Mesenchymal stem cell (in vitro differentiated cells and primary cell): ENCODE results near the gene UGT1A4.

Source experiments
- DNase-seq: peaks from one replicate; pipeline ENCODE4 v3.0.0-alpha.2; 2013
- H2AFZ ChIP-seq: one replicate; pipeline ENCODE4 v1.6.1; 2013; ENCODE audit warnings: low read depth, mild to moderate bottlenecking, control low read depth, inconsistent platforms, low read length, moderate library complexity
- H2AK5ac ChIP-seq: 2 replicates; pipeline ENCODE4 v1.6.1; 2013; ENCODE audit warnings: low read length, moderate library complexity, mild to moderate bottlenecking, inconsistent platforms; ENCODE audit not compliant: severe bottlenecking
- H2BK120ac ChIP-seq: one replicate; pipeline ENCODE4 v1.6.1; 2013; ENCODE audit warnings: low read depth, mild to moderate bottlenecking, inconsistent platforms, low read length, moderate library complexity
- H2BK12ac ChIP-seq, 2 experiments: one replicate each; pipeline ENCODE4 v1.6.1; 2013; ENCODE audit warnings: inconsistent platforms in 2 of 2, low read length in 2 of 2, mild to moderate bottlenecking in 2 of 2, moderate library complexity in 2 of 2, control low read depth in 1 of 2
- H2BK15ac ChIP-seq: one replicate; pipeline ENCODE4 v1.6.1; 2013; ENCODE audit warnings: mild to moderate bottlenecking, low read depth, inconsistent platforms; ENCODE audit not compliant: poor library complexity, severe bottlenecking
- H2BK5ac ChIP-seq: 2 replicates; pipeline ENCODE4 v1.6.1; 2013; ENCODE audit warnings: low read depth, mild to moderate bottlenecking, low read length, control low read depth, inconsistent platforms; ENCODE audit not compliant: poor library complexity, severe bottlenecking
- H3K14ac ChIP-seq, 2 experiments: one replicate each; pipeline ENCODE4 v1.6.1; 2013; ENCODE audit warnings: inconsistent platforms in 2 of 2, low read length in 2 of 2, control low read depth in 1 of 2, mild to moderate bottlenecking in 1 of 2, moderate library complexity in 1 of 2
- H3K18ac ChIP-seq, 2 experiments: one replicate each; pipeline ENCODE4 v1.6.1; 2013; ENCODE audit warnings: inconsistent platforms in 2 of 2, low read length in 2 of 2, control low read depth in 1 of 2, low read depth in 1 of 2, mild to moderate bottlenecking in 1 of 2
- H3K23ac ChIP-seq, 2 experiments: one replicate each; pipeline ENCODE4 v1.6.1; 2013; ENCODE audit warnings: inconsistent platforms in 2 of 2, low read length in 2 of 2, mild to moderate bottlenecking in 2 of 2, moderate library complexity in 2 of 2, control low read depth in 1 of 2
- H3K27ac ChIP-seq: 2 replicates; pipeline ENCODE4 v1.5.1; 2013; ENCODE audit warnings: mild to moderate bottlenecking, moderate library complexity, low read length, control low read depth, inconsistent platforms; ENCODE audit not compliant: poor library complexity, severe bottlenecking
- H3K27me3 ChIP-seq, 2 experiments: 2 replicates each; pipeline versions ENCODE4 v1.6.1 to v1.7.0; 2013; ENCODE audit warnings: low read length in 2 of 2, mild to moderate bottlenecking in 2 of 2, moderate library complexity in 2 of 2, control low read depth in 1 of 2, inconsistent platforms in 1 of 2; ENCODE audit not compliant: control insufficient read depth in 1 of 2, insufficient read depth in 1 of 2
- H3K36me3 ChIP-seq, 2 experiments: 2 replicates each; pipeline versions ENCODE4 v1.6.1 to v1.7.0; 2013; ENCODE audit warnings: low read length in 2 of 2, control low read depth in 1 of 2, inconsistent platforms in 1 of 2, low read depth in 1 of 2, mild to moderate bottlenecking in 1 of 2; ENCODE audit not compliant: insufficient read depth in 2 of 2, control insufficient read depth in 1 of 2
- H3K4ac ChIP-seq, 2 experiments: one replicate each; pipeline ENCODE4 v1.6.1; 2013; ENCODE audit warnings: inconsistent platforms in 2 of 2, low read length in 2 of 2, mild to moderate bottlenecking in 2 of 2, moderate library complexity in 2 of 2, control low read depth in 1 of 2, low read depth in 1 of 2
- H3K4me1 ChIP-seq: 2 replicates; pipeline ENCODE4 v1.6.1; 2013; ENCODE audit warnings: low read depth, low read length, control low read depth; ENCODE audit not compliant: control insufficient read depth, insufficient read depth
- H3K4me2 ChIP-seq: 2 replicates; pipeline ENCODE4 v1.6.1; 2013; ENCODE audit warnings: low read length, mild to moderate bottlenecking, inconsistent platforms; ENCODE audit not compliant: poor library complexity, severe bottlenecking
- H3K4me3 ChIP-seq, 2 experiments: 2 replicates each; pipeline versions ENCODE4 v1.5.1 to v1.7.0; 2013; ENCODE audit warnings: low read length in 2 of 2, mild to moderate bottlenecking in 2 of 2, control low read depth in 1 of 2, low read depth in 1 of 2; ENCODE audit not compliant: insufficient read depth in 1 of 2
- H3K79me1 ChIP-seq: replicated peaks from 2 replicates; pipeline ENCODE4 v1.6.1; 2013; ENCODE audit warnings: mild to moderate bottlenecking, control low read depth, low read length, inconsistent platforms; ENCODE audit not compliant: poor library complexity, severe bottlenecking
- H3K9ac ChIP-seq: 2 replicates; pipeline ENCODE4 v1.7.0; 2013; ENCODE audit warnings: mild to moderate bottlenecking, low read length, moderate library complexity
- H3K9me3 ChIP-seq: 2 replicates; pipeline ENCODE4 v1.7.0; 2013; ENCODE audit warnings: mild to moderate bottlenecking, low read length; ENCODE audit not compliant: control insufficient read depth
- H4K8ac ChIP-seq: one replicate; pipeline ENCODE4 v1.6.1; 2013; ENCODE audit warnings: inconsistent platforms, mild to moderate bottlenecking, low read length, moderate library complexity
- H4K91ac ChIP-seq: one replicate; pipeline ENCODE4 v1.6.1; 2013; ENCODE audit warnings: mild to moderate bottlenecking, low read length, inconsistent platforms
- WGBS: methylation state at CpG from one replicate; pipeline ENCODE4 v1.1.7; 2013; ENCODE audit warnings: mixed read lengths; 5-methylcytosine and 5-hydroxymethylcytosine counted together

Gene UGT1A4

DNA sequence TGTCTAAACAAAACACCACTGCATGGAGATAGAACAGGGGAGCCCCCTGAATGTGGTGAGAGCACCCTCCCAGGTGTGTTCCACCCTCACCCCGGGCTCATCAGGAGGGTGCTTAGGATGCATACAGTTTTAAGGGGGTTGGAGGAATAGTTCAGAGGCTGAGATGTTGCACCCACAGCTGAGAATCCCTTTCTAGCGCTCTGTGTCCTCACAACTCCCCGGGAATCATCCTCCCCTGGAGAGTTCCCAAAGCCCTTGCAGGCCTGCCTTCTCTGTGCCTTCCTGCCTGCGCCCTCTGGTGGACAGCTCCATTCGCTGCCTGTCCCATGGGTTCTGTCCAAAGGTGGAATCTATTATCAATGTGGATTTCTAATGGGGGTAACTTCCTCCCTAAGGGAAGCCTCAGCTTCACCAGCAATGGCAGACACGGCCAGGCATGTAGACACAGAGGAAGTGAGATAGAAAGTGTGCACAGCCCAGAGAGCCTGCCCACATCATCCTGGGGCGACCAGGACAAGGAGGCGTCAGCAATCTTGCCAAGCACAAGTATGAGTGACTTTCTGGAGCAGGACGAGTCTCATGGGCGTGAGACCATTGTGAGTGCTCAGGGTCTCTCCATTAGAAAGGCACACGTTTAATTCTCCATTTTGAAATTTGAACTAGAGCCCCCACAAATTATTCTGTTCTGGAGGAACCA, 7.1 kb upstream of the UGT1A4 start:
- peak overlapping the region; percentile 72 for H2AK5ac ChIP-seq
- no peak overlapping the region for H2BK15ac ChIP-seq
- H3K79me1 ChIP-seq, result no peaks in the 10 kb centered on the region
- H3K23ac ChIP-seq, result no peak overlapping the region
- no peak overlapping the region for H4K91ac ChIP-seq
- no peak overlapping the region for H3K4ac ChIP-seq
- H3K18ac ChIP-seq, result no peak overlapping the region
- H3K36me3 ChIP-seq, result no peaks in the 10 kb centered on the region
- no peak overlapping the region for H3K14ac ChIP-seq
- 49% methylated on average over 10 of the region's 11 CpGs for WGBS
- no peak overlapping the region for H3K9ac ChIP-seq
- H3K27me3 ChIP-seq, result peaks cover 0 to 22% of the 10 kb centered on the region in 2 experiments
- H3K27ac ChIP-seq, result no peak overlapping the region
- H2BK12ac ChIP-seq, result peak overlapping the region in 1 of 2 experiments; percentile 61
- no peak overlapping the region for H2AFZ ChIP-seq
- H3K4me3 ChIP-seq, result no peak overlapping the region
- H2BK120ac ChIP-seq, result no peak overlapping the region
- no peaks in the 10 kb centered on the region for H3K9me3 ChIP-seq
- DNase-seq, result peak; percentile 68
- H4K8ac ChIP-seq, result no peak overlapping the region
- H3K4me1 ChIP-seq, result peaks cover 9% of the 10 kb centered on the region
- H3K4me2 ChIP-seq, result no peak overlapping the region
- no peak overlapping the region for H2BK5ac ChIP-seq

- no peak within 1 kb of the TSS for H3K4ac ChIP-seq
- no peak within 1 kb of the TSS for H2BK120ac ChIP-seq
- DNase-seq, result no peak
- H3K4me2 ChIP-seq, result no peak within 1 kb of the TSS
- no peaks in the 10 kb centered on the region for H3K79me1 ChIP-seq
- H2AK5ac ChIP-seq, result no peak within 1 kb of the TSS
- H3K9me3 ChIP-seq, result no peaks in the 10 kb centered on the region
- H3K14ac ChIP-seq, result peak within 1 kb of the TSS in 1 of 2 experiments; percentile 13
- no peak within 1 kb of the TSS for H2BK5ac ChIP-seq
- no peak within 1 kb of the TSS for H4K8ac ChIP-seq
- H4K91ac ChIP-seq, result no peak within 1 kb of the TSS
- H2AFZ ChIP-seq, result no peak within 1 kb of the TSS
- H3K18ac ChIP-seq, result no peak within 1 kb of the TSS
- WGBS, result 80% methylated on average over 14 of the region's 14 CpGs
- H3K27ac ChIP-seq, result no peak within 1 kb of the TSS
- H3K9ac ChIP-seq, result no peak within 1 kb of the TSS
- H2BK12ac ChIP-seq, result no peak within 1 kb of the TSS
- H3K36me3 ChIP-seq, result no peaks in the 10 kb centered on the region
- H3K4me3 ChIP-seq, result no peak within 1 kb of the TSS
- H2BK15ac ChIP-seq, result no peak within 1 kb of the TSS
- H3K27me3 ChIP-seq, result peaks cover 8 to 32% of the 10 kb centered on the region in 2 experiments
- no peak within 1 kb of the TSS for H3K23ac ChIP-seq
- H3K4me1 ChIP-seq, result peaks cover 7% of the 10 kb centered on the region
Observed at GRCh38 chr2:233712611-233713261, 5.8 kb upstream of the UGT1A4 start, which contains the start of gene UGT1A5. Gene UGT1A5, plus strand, starts transcription at chr2:233712907. Its CDS starts 85 bp downstream, at chr2:233712992.

DNA sequence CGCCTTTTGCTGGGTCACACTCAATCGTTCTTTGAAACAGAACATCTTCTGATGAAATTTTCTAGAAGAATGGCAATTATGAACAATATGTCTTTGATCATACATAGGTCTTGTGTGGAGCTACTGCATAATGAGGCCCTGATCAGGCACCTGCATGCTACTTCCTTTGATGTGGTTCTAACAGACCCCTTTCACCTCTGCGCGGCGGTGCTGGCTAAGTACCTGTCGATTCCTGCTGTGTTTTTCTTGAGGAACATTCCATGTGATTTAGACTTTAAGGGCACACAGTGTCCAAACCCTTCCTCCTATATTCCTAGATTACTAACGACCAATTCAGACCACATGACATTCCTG, 5.3 kb upstream of the UGT1A4 start:
- H3K4me3 ChIP-seq, result no peak overlapping the region
- no peak overlapping the region for H2AK5ac ChIP-seq
- peaks cover 7% of the 10 kb centered on the region for H3K4me1 ChIP-seq
- no peak overlapping the region for H2BK120ac ChIP-seq
- H2AFZ ChIP-seq, result no peak overlapping the region
- H3K27me3 ChIP-seq, result peaks cover 13 to 36% of the 10 kb centered on the region in 2 experiments
- WGBS, result 89% methylated on average over 7 of the region's 7 CpGs
- no peak overlapping the region for H2BK12ac ChIP-seq
- H3K27ac ChIP-seq, result no peak overlapping the region
- no peaks in the 10 kb centered on the region for H3K9me3 ChIP-seq
- no peak overlapping the region for H4K91ac ChIP-seq
- H3K4ac ChIP-seq, result no peak overlapping the region
- no peak overlapping the region for H3K18ac ChIP-seq
- no peak overlapping the region for H3K23ac ChIP-seq
- no peaks in the 10 kb centered on the region for H3K79me1 ChIP-seq
- DNase-seq, result no peak
- no peak overlapping the region for H4K8ac ChIP-seq
- H2BK5ac ChIP-seq, result no peak overlapping the region
- no peak overlapping the region for H3K9ac ChIP-seq
- H3K36me3 ChIP-seq, result no peaks in the 10 kb centered on the region
- H3K14ac ChIP-seq, result no peak overlapping the region
- no peak overlapping the region for H2BK15ac ChIP-seq
- H3K4me2 ChIP-seq, result no peak overlapping the region

GRCh38 chr2:233714121-233714520, 4.4 kb upstream of the UGT1A4 start:
- no peak overlapping the region for H2AK5ac ChIP-seq
- no peak overlapping the region for H2BK120ac ChIP-seq
- H2AFZ ChIP-seq, result no peak overlapping the region
- peaks cover 7% of the 10 kb centered on the region for H3K4me1 ChIP-seq
- no peak overlapping the region for H3K27ac ChIP-seq
- no peak overlapping the region for H3K14ac ChIP-seq
- H2BK15ac ChIP-seq, result no peak overlapping the region
- H3K79me1 ChIP-seq, result no peaks in the 10 kb centered on the region
- no peak overlapping the region for H3K4me2 ChIP-seq
- peaks cover 18 to 38% of the 10 kb centered on the region in 2 experiments for H3K27me3 ChIP-seq
- WGBS, result 71% methylated on average over 2 of the region's 2 CpGs
- H2BK5ac ChIP-seq, result no peak overlapping the region
- no peaks in the 10 kb centered on the region for H3K9me3 ChIP-seq
- no peak overlapping the region for H4K91ac ChIP-seq
- H4K8ac ChIP-seq, result no peak overlapping the region
- no peak overlapping the region for H3K9ac ChIP-seq
- no peak overlapping the region for H3K18ac ChIP-seq
- H2BK12ac ChIP-seq, result no peak overlapping the region
- H3K4ac ChIP-seq, result no peak overlapping the region
- H3K36me3 ChIP-seq, result no peaks in the 10 kb centered on the region
- DNase-seq, result no peak
- no peak overlapping the region for H3K23ac ChIP-seq
- no peak overlapping the region for H3K4me3 ChIP-seq
